HG02759 (cell line): ENCODE measurements around the gene AMER2.
A peak's percentile ranks its signal among the peaks of the same experiment; 100 is the strongest.

Experiments used
- ATAC-seq: cut with Tn5 transposase; IDR thresholded peaks from one replicate; pipeline ENCODE4 v1.9.1; 2021; ENCODE audit warnings: mild to moderate bottlenecking, moderate library complexity; ENCODE audit not compliant: unreplicated experiment

Gene AMER2

DNA sequence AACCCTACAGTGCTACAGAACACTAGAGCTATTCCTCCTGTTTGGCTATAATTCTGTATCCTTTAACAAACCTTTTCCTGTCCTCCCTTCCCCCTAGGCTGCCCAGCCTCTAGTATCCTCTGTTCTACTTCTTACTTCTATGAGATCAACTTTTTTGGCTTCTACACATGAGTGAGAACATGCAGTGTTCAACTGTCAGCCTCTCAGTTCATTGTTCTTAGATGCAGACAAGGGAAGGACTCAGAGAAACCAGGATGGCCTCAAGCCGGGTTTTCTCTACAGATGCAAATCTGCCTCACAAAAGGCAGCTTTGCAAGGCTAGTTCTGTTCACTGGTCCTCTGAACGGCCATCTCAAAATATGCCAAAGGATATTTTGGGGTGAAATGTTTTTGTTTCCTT is 18.4 kb downstream of the AMER2 start:
- no peak for ATAC-seq

DNA sequence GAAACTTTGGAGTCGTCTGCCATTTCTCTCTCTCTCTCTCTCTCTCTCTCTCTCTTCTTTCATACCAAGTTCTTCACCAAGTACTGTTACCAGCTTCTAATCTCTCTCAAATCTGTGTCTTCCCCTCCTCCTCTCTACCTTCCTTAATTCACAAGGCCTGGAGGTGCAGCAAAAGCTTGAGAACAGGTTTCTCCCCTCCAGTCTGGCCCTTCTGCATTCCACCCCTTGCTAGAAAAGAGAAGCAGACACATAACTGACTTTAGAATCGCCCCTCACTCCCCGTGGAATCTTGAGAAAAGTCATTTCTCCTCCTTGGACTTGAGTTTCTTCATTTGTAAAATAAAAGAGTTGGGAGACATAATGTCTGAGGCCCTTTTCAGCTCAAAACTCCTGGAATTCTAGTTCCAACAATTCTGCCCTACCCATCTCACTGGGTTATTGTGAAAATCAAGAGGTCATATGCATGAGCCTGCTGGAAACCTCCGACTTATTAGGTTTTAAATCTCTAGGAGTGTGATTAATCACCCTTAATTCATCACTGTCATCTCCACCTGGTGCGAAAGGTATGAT is 20.4 kb downstream of the AMER2 start:
- no peak for ATAC-seq

DNA sequence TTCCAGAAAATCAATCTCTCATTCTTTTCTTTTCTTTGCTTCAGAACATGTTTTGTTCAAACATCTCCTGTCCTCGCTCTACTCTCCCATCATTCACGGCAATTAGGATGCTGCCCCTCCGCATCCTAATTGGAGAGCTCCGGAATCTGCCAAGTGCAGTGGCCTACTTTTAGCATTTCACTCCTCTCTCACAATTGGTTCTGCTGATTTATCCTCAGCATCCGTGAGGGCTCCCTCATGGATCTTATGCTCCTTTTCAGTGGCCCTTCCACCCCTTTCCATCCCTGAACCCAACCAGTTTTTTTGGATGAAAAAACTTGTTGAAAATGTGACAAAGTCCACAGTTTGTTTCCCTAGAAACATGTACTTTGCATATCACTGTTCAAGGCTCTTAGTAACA is 22.4 kb downstream of the AMER2 start:
- ATAC-seq, result no peak

DNA sequence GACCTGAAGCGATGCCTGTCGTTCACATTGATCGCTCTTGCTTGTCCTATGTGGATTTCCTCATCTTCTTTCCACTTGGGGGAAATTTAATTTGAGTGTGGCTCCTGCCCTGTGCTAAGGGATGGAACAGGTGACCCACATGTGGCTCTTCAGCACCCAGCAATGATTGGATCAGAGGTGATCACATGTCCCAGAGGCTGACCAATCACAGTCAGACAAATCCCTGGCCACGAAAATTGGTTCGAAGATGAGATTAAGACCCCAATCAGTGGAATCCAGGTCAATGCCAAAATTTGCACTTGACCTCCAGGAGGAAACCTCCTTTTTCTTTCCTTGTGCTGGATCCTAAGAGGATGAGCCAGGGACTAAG is 23.7 kb downstream of the AMER2 start:
- ATAC-seq, result no peak

DNA sequence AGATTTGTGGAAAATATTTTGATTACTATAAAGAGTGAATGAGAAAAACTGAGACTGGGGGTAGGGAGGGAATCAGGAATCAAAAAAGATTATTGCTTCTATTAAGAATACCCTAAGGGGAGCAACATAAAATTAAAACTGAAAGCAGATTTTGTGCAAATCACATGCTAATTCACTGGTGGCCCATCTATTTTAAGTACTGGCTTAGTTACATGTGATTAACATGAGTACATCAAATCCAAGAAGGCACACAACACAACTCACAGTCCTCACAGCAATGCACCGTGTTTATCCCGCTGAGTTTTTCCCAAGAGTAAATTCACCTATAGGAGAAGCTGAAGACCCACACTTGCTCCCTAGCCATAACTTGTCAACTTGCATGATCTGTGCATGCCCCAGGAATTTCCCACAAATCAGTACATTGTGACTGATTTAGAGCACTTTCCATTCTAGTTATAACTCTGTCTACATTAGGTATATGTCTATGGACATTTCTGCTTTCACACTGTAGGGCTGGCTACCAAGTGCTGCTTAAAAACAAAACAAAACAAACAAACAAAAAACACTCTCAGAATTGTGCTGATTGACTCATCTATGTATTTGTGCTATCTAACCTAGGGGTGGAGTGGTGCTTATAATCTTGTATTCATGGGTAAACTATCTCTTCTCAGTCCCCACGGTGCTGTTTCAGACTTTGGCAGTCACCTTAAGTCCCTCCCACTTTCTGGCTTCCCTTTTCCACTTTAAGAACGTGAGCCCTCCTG is 24.3 kb downstream of the AMER2 start:
- peak; percentile 74 for ATAC-seq

DNA sequence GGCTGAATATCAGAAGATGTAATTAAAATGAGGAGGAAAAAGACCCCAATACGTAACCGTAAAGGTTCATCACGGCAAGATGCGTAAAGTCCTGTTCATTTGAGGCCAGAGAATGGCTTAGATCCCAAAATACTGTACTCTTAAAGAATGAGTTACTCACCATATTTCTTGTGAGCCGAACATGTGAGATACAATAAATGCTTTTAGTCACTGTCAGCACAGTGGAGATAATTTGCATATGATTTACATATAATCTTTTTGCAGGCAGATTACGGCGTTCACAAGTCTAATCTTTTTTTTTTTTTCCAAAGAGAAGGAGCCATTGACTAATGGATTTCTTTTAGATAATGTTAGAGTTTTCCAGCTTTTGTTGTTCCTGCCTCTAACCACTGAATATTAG is 28.4 kb downstream of the AMER2 start:
- no peak for ATAC-seq

DNA sequence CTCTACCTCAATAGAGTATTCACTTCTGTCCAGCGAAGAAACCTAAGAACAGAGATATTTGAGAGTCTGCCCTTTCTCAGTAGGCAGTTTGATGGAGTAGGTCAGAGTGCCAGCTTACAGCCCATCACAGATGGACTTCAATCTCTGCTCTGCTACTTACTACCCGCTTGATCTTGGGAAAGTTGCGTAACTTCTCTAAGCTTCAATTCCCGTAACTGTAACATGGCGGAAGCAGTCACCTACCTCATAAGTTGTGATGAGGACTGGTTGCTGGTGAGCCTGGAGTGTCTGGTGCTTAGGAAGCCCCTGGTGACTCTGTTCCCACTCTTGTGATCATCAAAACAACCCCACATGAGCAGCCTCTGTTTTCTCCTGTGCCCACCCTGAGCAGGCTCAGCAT is 31.0 kb downstream of the AMER2 start:
- no peak for ATAC-seq

DNA sequence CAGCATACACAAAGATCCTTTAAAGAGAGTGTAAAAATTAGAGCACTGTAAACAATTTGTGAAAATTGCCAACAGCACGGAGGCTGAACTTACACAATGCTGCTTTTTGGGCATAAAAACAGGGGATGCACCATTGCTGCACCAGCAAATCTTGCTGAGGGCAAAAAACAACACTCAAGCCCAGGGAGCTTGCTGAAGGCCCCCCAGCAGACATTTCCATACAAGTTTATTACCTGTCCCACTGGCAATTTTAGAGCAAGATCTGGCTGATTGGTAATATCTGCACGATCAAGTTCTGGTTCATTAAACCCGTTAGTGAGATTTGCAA is 34.3 kb downstream of the AMER2 start:
- no peak for ATAC-seq

DNA sequence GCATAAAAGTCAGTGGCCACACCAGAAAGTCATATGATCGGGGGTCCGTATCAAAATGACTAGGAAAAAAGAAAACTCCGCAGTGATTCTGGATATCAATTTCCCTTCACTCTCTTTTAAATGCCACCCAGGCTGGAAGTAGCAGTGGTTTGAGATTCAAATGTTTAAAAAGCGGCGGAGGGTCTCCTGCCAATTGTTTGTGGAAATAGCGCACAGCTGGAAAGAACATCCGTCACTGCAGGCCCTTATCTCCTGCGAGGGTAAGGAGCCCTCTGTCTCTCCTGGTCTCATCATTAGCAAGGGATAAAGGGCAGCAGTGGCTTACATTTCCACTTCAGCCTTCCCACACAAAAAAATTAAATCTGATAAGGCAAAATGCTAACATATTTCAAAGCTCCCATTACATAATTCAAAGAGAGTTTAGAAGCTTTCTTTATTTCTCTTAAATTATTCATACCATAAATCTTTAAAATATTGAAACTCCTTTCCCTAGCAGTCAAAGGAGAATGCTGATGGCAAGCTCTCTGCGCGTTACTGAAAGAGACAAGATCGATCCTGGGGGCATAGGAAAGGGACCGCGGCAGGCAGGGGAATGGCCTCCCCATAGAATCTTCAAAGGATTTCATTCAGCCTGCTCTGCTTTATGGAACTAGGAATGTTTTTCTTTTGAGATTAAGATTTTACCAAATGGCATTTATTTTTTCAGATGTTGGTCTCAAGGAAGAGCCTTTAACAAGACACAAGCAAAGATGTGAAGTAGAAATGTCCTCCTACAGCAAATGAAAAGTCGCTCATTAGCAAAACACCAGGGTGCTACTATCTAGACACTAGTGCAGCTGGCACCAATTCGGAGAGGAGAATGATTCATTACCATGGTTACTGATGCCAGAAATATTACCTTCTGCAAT is 35.0 kb downstream of the AMER2 start:
- no peak for ATAC-seq

DNA sequence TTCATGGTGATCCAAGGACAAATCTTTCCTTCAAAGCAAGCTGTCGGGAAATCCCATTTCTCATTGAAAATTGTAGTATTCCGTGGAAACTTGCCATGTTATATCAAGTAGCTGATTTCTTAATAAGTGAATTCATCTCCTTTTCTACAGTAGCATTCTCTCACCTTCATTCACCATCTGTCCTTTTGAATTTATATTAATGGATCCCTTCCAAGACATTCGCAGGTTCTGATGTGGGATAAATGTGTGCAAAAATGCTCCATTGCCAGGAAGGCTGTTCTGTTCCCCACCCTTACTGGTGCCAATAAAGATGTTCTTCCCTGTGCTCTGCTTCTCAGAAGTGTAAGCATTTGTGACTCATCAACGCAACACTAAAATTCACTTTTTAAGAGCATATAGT is 36.2 kb downstream of the AMER2 start:
- no peak for ATAC-seq

DNA sequence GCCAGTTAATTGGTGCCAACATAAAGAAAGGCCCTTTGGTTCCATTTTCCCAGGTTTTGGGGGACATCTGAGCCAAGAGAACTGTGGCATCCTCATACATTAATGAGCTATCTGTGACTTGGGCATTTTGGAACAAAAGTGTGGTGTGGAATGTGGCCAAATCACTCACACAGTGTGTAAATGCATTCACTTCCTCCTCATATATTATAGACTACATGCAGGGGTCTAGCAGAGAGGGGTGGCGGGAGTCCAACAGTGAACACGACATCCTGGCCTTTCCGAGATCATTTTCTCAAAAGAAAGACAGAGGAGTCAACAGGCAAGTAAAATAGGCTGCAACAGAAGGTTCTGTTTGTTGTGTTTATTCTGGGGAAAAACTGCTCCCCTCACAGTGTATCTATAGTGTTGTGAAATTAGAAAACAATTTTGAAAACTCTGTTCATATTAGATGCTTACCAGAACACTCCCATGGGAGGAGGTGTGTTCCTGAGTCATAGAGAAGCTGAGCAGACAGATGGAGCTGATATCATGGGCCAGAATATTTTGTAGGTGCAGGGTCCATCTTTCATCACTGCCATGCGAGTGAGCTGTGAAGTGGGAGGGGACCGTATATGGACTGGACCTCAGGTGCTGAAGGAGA is 39.2 kb downstream of the AMER2 start:
- ATAC-seq, result no peak

DNA sequence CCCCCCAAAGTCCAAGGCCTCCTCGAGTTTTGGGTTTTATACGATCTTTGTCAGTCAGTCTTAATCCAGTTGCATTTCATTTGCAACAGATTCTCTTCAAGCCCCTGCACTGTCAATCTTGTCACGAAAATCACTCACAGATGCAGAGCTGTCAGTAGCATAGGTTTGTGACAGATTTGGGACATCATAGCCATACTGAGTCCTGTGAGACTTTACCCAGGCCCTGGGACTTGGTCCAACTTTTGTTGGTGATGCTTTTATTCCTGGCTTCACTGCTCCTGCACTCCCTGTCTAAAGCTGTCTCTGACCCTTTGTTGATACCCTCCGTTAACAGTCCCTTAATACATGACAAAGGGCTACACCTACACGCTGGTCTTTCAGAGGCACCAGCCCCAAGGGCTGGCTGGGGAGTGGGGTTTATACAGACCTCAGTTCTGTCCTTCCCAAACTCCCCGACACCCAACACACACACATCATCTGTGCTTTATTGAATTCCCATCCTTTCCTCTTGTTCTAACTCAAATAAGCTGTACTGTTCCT is 40.1 kb downstream of the AMER2 start:
- no peak for ATAC-seq

DNA sequence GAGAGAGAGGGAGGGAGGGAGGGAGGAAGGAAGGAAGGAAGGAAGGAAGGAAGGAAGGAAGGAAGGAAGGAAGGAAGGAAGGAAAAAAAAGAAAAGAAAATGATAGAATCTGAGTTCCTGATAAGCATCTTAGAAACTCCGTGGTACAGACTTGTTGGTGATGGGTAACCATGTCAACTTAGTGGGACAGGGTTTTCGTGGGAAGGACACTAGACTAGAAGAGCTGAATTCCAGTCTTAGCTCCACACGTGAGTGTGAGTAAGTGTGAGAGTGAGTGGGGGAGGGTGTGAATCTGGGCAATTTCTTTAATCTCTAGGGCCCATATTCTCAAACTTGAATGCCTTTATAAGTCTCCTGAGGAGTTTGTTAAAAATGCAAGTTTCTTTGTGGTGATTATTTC is 41.1 kb downstream of the AMER2 start:
- no peak for ATAC-seq

DNA sequence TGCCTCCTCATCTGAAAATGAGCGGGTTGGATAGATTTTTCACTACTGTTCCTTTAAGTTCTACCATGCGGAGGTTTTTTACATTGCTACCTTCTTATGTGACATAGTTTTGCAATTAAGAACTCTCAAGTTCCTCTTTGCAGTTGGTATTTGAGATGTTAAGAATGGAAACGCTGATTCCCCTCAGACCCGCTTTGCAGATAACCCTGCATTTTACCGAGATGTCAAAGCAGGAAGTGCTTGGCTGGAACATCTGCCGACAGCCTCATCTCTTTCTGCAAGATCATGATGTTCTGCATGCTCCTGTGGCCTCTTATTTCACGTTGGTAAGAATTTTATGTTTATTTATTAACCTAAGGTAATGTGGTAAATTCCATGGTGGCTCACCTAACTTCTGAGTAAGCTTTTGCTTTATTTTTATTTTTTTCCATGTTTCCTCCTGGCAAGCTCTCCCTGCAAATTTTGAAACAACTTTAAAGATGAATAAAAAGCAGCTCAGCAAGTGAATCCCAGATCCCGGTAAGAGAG is 53.6 kb downstream of the AMER2 start:
- ATAC-seq, result no peak

DNA sequence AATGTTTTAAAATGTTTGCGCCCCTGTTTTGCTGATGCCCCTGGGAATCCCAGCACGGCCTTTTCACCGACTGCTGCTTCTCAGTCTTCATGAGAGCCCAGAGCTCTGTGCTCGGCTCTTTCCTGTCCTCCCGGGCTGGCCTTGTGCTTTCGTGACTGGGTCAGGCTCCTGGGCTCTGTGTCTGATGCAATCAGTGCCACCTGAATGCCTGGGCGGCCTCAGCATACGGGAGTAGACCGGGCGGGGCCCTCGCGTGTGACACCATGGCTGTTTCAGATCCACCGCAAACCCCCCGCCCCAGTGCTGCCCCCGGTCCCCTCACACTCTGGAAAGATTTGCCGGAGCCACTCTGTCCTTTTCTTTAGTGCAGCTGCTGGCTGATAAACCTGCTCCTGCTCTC is 54.8 kb downstream of the AMER2 start:
- ATAC-seq, result no peak

DNA sequence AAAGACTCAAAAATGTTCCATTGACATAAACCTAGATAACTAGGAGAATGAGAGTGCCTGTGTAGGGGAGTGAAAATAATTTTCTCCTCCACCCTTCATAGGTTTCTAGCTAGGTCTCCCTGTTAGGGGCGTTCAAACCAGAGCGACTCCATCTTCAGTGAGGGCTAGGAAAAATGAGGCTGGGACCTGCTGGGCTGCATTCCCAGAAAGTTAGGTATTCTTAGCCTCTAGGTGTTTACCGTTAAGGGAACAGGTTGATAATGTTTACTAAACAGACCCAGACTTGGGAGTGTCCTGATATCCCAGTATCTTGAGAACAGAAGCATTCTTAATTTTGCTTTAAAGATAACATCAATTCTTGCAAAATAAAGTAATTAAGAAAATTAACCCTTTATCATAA is 56.0 kb downstream of the AMER2 start:
- ATAC-seq, result no peak

DNA sequence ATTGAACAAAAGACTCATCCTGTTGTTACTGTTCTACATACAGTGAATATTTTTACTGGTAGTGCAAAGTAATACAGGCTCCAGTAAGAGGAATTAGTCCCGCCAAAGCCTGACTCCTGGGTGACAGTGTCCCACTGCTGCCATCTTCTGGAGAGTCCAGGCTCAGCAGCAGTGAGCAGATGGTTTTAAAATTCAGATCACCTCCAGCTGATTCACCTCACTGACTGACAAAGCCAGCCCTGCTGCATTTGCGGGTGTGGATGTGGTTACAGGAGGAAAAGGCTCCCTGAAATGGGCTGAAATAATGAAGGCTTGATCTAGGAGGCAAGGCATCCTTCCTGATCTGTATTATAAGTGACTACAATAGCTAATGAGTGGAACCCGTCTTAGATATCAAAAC is 57.9 kb downstream of the AMER2 start:
- ATAC-seq, result peak; percentile 90

DNA sequence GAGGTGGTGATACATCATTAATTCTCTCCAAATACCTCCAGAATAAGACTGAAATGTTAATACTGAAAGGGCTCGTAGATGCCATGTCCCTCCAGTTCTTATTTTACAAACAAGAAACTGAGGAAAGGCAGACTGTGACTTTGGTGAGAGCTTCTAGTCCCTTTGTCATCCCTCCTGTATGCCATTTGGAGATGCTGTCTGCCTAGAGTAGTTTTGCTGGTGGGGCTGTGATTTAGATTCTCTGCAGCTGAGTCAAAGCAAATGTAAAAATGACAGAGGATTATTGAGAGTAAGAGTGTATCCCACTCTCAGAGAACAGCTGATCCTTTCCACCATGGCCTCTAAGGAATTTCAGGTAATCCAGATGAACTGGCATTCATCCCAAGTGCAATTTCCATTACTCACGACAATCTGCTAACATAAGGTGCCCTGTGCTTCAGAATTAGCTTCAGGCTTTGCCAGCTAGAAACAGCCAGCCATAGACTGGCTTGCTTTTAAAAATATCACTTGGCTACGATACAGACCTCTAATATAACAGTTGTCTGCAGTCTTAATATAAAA is 59.3 kb downstream of the AMER2 start:
- ATAC-seq, result no peak
